A673 (cell line): ENCODE data around the gene MAN2B2.

Source experiments
- CTCF ChIP-seq: fragments of 300-800, 200-600 bp; sonication (generic); conservative IDR thresholded peaks from 2 replicates; pipeline ENCODE4 v1.5.1; 2017; ENCODE audit warnings: low read depth, mild to moderate bottlenecking, antibody characterized with exemption, low read length, moderate library complexity, mixed read lengths
- EZH2 ChIP-seq: fragments of 200-600 bp; sonication (generic); IDR thresholded peaks from 2 replicates; pipeline ENCODE4 v1.6.1; 2017; ENCODE audit warnings: borderline replicate concordance, low read depth, mild to moderate bottlenecking, mixed read lengths, antibody characterized with exemption, low read length; ENCODE audit not compliant: poor library complexity, severe bottlenecking

- no peak for TF ChIP-seq EZH2
- no peak for TF ChIP-seq CTCF
These were observed 26.8 kb downstream of the MAN2B2 start for GRCh38 chr4:6601661-6602250.
